H1 (cell line): ENCODE measurements around the gene CHPF. TPM values are rescaled to one million over a fixed set of nuclear protein-coding genes. Genes with fewer than 3 reads are reported as not detected.
A peak's percentile ranks its signal among the peaks of the same experiment; 100 is the strongest.

Experiments used
- CTCF ChIA-PET: fragments of 300-600 bp; sonication (Branson Sonifier 250); formaldehyde crosslinking; loops from one replicate; lab custom pipeline; 2021; ENCODE audit not compliant: partially characterized antibody; lab: Charles Lee
- POLR2A ChIA-PET: fragments of 300-600 bp; sonication (Branson Sonifier 250); formaldehyde crosslinking; loops from one replicate; lab custom pipeline; 2021; ENCODE audit warnings: inconsistent platforms; ENCODE audit not compliant: partially characterized antibody; lab: Charles Lee
- DNase-seq, 2 experiments: peaks; one replicate each; pipeline versions ENCODE4 v3.0.0 to v3.0.0-alpha.2; 2010 to 2022; ENCODE audit warnings: low spot score in 2 of 2, low read depth in 1 of 2, mixed read lengths in 1 of 2
- FAIRE-seq: peaks from 2 replicates; lab custom pipeline; 2011; peaks lifted over from hg19 to GRCh38; lab: Jason Lieb, UNC
- H2AFZ ChIP-seq: 2 replicates; pipeline ENCODE4 v1.8.1; 2012; ENCODE audit warnings: low read length, inconsistent platforms
- H2AK5ac ChIP-seq: 2 replicates; pipeline ENCODE4 v1.6.1; 2013; ENCODE audit warnings: low read depth, low read length
- H2BK120ac ChIP-seq: replicated peaks from 2 replicates; pipeline ENCODE3; 2013; ENCODE audit warnings: low read depth, low read length, inconsistent platforms
- H2BK12ac ChIP-seq: 2 replicates; pipeline ENCODE4 v1.6.1; 2013; ENCODE audit warnings: low read depth, low read length
- H2BK15ac ChIP-seq: 2 replicates; pipeline ENCODE4 v1.6.1; 2013; ENCODE audit warnings: low read length
- H2BK20ac ChIP-seq: 2 replicates; pipeline ENCODE4 v1.6.1; 2013; ENCODE audit warnings: low read length
- H2BK5ac ChIP-seq: 2 replicates; pipeline ENCODE4 v1.6.1; 2013; ENCODE audit warnings: low read depth, low read length
- H3K14ac ChIP-seq: 2 replicates; pipeline ENCODE4 v1.6.1; 2013; ENCODE audit warnings: inconsistent platforms; ENCODE audit not compliant: insufficient read length
- H3K18ac ChIP-seq: 2 replicates; pipeline ENCODE4 v1.6.1; 2013; ENCODE audit warnings: low read length; ENCODE audit errors: extremely low read depth
- H3K23ac ChIP-seq: 2 replicates; pipeline ENCODE4 v1.6.1; 2013; ENCODE audit warnings: inconsistent platforms; ENCODE audit not compliant: insufficient read length
- H3K23me2 ChIP-seq: 2 replicates; pipeline ENCODE4 v1.6.1; 2013; ENCODE audit warnings: low read depth, low read length
- H3K27ac ChIP-seq: 2 replicates; pipeline ENCODE4 v1.6.1; 2011; ENCODE audit warnings: low read depth, low read length, inconsistent platforms
- H3K27me3 ChIP-seq, 4 experiments: replicated peaks in 1 of 4; 1 replicate in 1 of 4; 2 replicates in 3 of 4; pipeline versions ENCODE4 v1.6.1 to v1.8.1; 2011 to 2013; ENCODE audit warnings: low read length in 3 of 4, mild to moderate bottlenecking in 3 of 4, inconsistent platforms in 2 of 4, mixed read lengths in 2 of 4, moderate library complexity in 1 of 4; ENCODE audit not compliant: control insufficient read depth in 3 of 4, insufficient read depth in 3 of 4; ENCODE audit errors: extremely low read depth in 1 of 4
- H3K36me3 ChIP-seq, 4 experiments: 2 replicates each; pipeline versions ENCODE4 v1.6.1 to v1.8.1; 2011 to 2013; ENCODE audit warnings: mild to moderate bottlenecking in 4 of 4, low read length in 3 of 4, moderate library complexity in 2 of 4, control low read depth in 1 of 4, inconsistent platforms in 1 of 4; ENCODE audit not compliant: insufficient read depth in 4 of 4, control insufficient read depth in 2 of 4
- H3K4ac ChIP-seq: replicated peaks from 2 replicates; pipeline ENCODE3; 2013; ENCODE audit warnings: low read length, low read depth, mixed read lengths, inconsistent platforms; ENCODE audit not compliant: insufficient read length
- H3K4me1 ChIP-seq, 4 experiments: replicated peaks in 1 of 4; 1 replicate in 1 of 4; 2 replicates in 3 of 4; pipeline versions ENCODE4 v1.6.1 to v1.8.1; 2011 to 2013; ENCODE audit warnings: low read length in 3 of 4, inconsistent platforms in 2 of 4, mixed read lengths in 1 of 4; ENCODE audit not compliant: insufficient read depth in 4 of 4, control insufficient read depth in 3 of 4
- H3K4me2 ChIP-seq, 2 experiments: 2 replicates each; pipeline versions ENCODE4 v1.6.1 to v1.8.1; 2011 to 2013; ENCODE audit warnings: low read depth in 2 of 2, low read length in 2 of 2, control low read depth in 1 of 2, inconsistent platforms in 1 of 2, mild to moderate bottlenecking in 1 of 2; ENCODE audit not compliant: insufficient read depth in 1 of 2
- H3K4me3 ChIP-seq, 4 experiments: fragments of 200-600, 300-600 bp in 1 of 4; sonication (generic), shearing (Covaris generic), sonication (Bioruptor Twin) in 1 of 4; 2 replicates each; pipeline versions ENCODE4 v1.5.1 to v1.8.1; 2011 to 2016; ENCODE audit warnings: low read length in 4 of 4, low read depth in 3 of 4, control low read depth in 2 of 4, inconsistent platforms in 2 of 4, mild to moderate bottlenecking in 2 of 4, mixed read lengths in 1 of 4, moderate library complexity in 1 of 4; ENCODE audit not compliant: insufficient read depth in 2 of 4; ENCODE audit errors: extremely low read depth in 1 of 4
- H3K56ac ChIP-seq: replicated peaks from 2 replicates; pipeline ENCODE3; 2013; ENCODE audit warnings: low read depth, mild to moderate bottlenecking, mixed read lengths, low read length, inconsistent platforms; ENCODE audit not compliant: insufficient read length
- H3K79me1 ChIP-seq: 2 replicates; pipeline ENCODE4 v1.6.1; 2013; ENCODE audit warnings: low read depth, low read length, control low read depth
- H3K79me2 ChIP-seq, 2 experiments: 2 replicates each; pipeline versions ENCODE4 v1.6.1 to v1.8.1; 2012 to 2013; ENCODE audit warnings: low read length in 2 of 2, mild to moderate bottlenecking in 2 of 2, inconsistent platforms in 1 of 2; ENCODE audit not compliant: insufficient read depth in 2 of 2, control insufficient read depth in 1 of 2
- H3K9ac ChIP-seq, 4 experiments: replicated peaks in 1 of 4; 1 replicate in 1 of 4; 2 replicates in 3 of 4; pipeline versions ENCODE4 v1.6.1 to v1.8.1; 2011 to 2013; ENCODE audit warnings: low read depth in 3 of 4, low read length in 3 of 4, control low read depth in 2 of 4, mild to moderate bottlenecking in 2 of 4, moderate library complexity in 2 of 4, inconsistent platforms in 1 of 4; ENCODE audit errors: extremely low read depth in 1 of 4
- H3K9me3 ChIP-seq, 2 experiments: 2 replicates each; pipeline versions ENCODE4 v1.6.1 to v1.8.1; 2012 to 2013; ENCODE audit warnings: mild to moderate bottlenecking in 2 of 2, moderate library complexity in 2 of 2, control low read depth in 1 of 2, inconsistent platforms in 1 of 2, low read depth in 1 of 2, low read length in 1 of 2, mixed read lengths in 1 of 2; ENCODE audit not compliant: insufficient read depth in 2 of 2
- H4K20me1 ChIP-seq, 2 experiments: replicated peaks in 1 of 2; 2 replicates each; pipeline versions ENCODE3 to v1.8.1; 2011 to 2013; ENCODE audit warnings: inconsistent platforms in 2 of 2, low read length in 2 of 2, mild to moderate bottlenecking in 1 of 2; ENCODE audit not compliant: insufficient read depth in 2 of 2, control insufficient read depth in 1 of 2
- H4K5ac ChIP-seq: 2 replicates; pipeline ENCODE4 v1.6.1; 2013; ENCODE audit warnings: low read length, low read depth, mixed read lengths, inconsistent platforms; ENCODE audit not compliant: insufficient read length
- H4K8ac ChIP-seq: 2 replicates; pipeline ENCODE4 v1.8.0; 2013; ENCODE audit warnings: mild to moderate bottlenecking, moderate library complexity, low read length, inconsistent platforms; ENCODE audit not compliant: insufficient read depth; ENCODE audit errors: extremely low read depth
- H4K91ac ChIP-seq: replicated peaks from 2 replicates; pipeline ENCODE3; 2013; ENCODE audit warnings: low read length, mixed read lengths, inconsistent platforms; ENCODE audit not compliant: insufficient read length
- CBX5 ChIP-seq: fragments of 300-800, 300-1000 bp; sonication (generic); IDR thresholded peaks from 2 replicates; pipeline ENCODE4 v1.7.1; 2016; ENCODE audit warnings: antibody characterized with exemption, low read length, low read depth
- CHD1 ChIP-seq: IDR thresholded peaks from 2 replicates; pipeline ENCODE4 v1.6.1; 2012; ENCODE audit warnings: low read depth, low read length, improper control_type of control experiment
- CTBP2 ChIP-seq: IDR thresholded peaks from 2 replicates; pipeline ENCODE4 v1.7.0; 2011; ENCODE audit warnings: borderline replicate concordance, mild to moderate bottlenecking, moderate library complexity, mixed read lengths, low read length; ENCODE audit not compliant: insufficient read depth, insufficient read length
- GTF2F1 ChIP-seq: IDR thresholded peaks from 2 replicates; pipeline ENCODE4 v1.6.1; 2012; ENCODE audit warnings: low read depth, low read length, improper control_type of control experiment, borderline replicate concordance
- JUN ChIP-seq: IDR thresholded peaks from 2 replicates; pipeline ENCODE4 v1.6.1; 2011; ENCODE audit warnings: low read depth, mild to moderate bottlenecking, improper control_type of control experiment, low read length
- KDM5A ChIP-seq: fragments of 200-600 bp; IDR thresholded peaks from 2 replicates; pipeline ENCODE4 v1.7.1; 2012; ENCODE audit warnings: mild to moderate bottlenecking, low read length, inconsistent platforms, mixed read lengths
- SAP30 ChIP-seq: fragments of 300-600 bp; sonication (generic); IDR thresholded peaks from 2 replicates; pipeline ENCODE4 v1.7.1; 2012; ENCODE audit warnings: low read length, moderate library complexity, mild to moderate bottlenecking, inconsistent platforms; ENCODE audit not compliant: insufficient read depth, insufficient replicate concordance
- SUZ12 ChIP-seq: fragments of 200-600 bp; sonication (generic); IDR thresholded peaks from 2 replicates; pipeline ENCODE4 v1.6.1; 2012; ENCODE audit warnings: mild to moderate bottlenecking, inconsistent platforms, low read length, moderate library complexity, mixed read lengths
- WGBS, 2 experiments: shearing (Covaris generic) in 1 of 2; methylation state at CpG; one replicate each; pipeline versions ENCODE4 v1.1.6 to v1.1.7; 2013 to 2015; ENCODE audit warnings: low lambda C conversion rate in 2 of 2, mixed read lengths in 2 of 2, inconsistent platforms in 1 of 2, low coverage in 1 of 2, missing lambda C conversion rate in 1 of 2; ENCODE audit not compliant: insufficient replicate concordance in 2 of 2, insufficient coverage in 1 of 2, insufficient read length in 1 of 2; ENCODE audit errors: extremely low coverage in 1 of 2, missing lambda C conversion rate in 1 of 2; 5-methylcytosine and 5-hydroxymethylcytosine counted together
- polyA plus RNA-seq, 7 experiments: library from polyadenylated mRNA; depleted of rRNA in 3 of 7; stranded (reverse) in 5 of 7; unstranded in 2 of 7; fragments of >200 nt in 5 of 7; fragments of 200-250 nt in 2 of 7; gene quantifications; 1 replicate in 5 of 7; 2 replicates in 1 of 7; 4 replicates in 1 of 7; pipeline versions ENCODE4 v1.2.1 to v1.2.3, GENCODE V29; 2011 to 2013; ENCODE audit warnings: missing spikeins in 2 of 7, mixed read lengths in 2 of 7
- total RNA-seq: library from RNA; stranded (reverse); fragmentation: NEBNext Ultra II Directional; extraction: Animal tissue kit (Norgen Biotek cat#: 25700); gene quantifications from 2 replicates; pipeline ENCODE4 v1.2.1, GENCODE V29; 2021
- TF ChIP-seq, protein P1 (sequence below): IDR thresholded peaks from 2 replicates; pipeline ENCODE4 v1.6.1; 2012; ENCODE audit warnings: inconsistent platforms
- TF ChIP-seq, protein P2 (sequence below), 3 experiments: IDR thresholded peaks; 1 replicate in 2 of 3; 2 replicates in 1 of 3; pipeline versions ENCODE4 v1.5.1 to v1.6.1; 2011; ENCODE audit warnings: low read length in 3 of 3, mild to moderate bottlenecking in 3 of 3, inconsistent platforms in 2 of 3, low read depth in 1 of 3, moderate library complexity in 1 of 3; ENCODE audit not compliant: insufficient read depth in 1 of 3; ENCODE audit errors: control extremely low read depth in 1 of 3

CHPF gene
- total and polyA plus RNA-seq, 2 of the 8 experiments (the other 6 are each of a cell fraction or from before 2014, with no cell fraction given): 62.9 to 67.3 TPM

DNA sequence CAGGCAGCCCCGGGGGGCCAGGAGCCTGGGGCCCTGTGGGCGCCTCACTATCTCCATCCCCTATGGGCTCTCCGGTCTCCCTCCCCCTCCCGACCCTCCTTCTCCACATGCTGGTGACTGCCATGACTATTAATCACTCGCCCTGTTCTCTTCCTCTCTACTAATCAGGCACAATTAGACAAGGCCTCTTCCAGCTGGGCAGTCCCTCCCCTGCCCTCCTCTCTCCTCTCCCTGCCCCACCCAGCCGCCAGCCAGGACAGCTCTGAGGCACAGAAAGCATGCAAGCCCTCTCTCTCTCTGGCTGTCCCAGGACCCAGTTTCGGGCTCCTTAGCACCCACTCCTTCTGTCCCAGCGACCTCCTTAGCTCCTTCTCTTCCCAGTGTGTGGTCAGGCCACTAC lies 23.5 kb downstream of the CHPF start:
- no peaks in the 10 kb centered on the region for H3K36me3 ChIP-seq
- 0 out of 2 replicates have a peak overlapping the region, but pooled peaks have one; percentile 45 for H2AK5ac ChIP-seq
- H3K4me1 ChIP-seq: peaks cover 0 to 29% (median 19%) of the 10 kb centered on the region in 4 experiments; a peak in 6 of 7 replicates
- no peak overlapping the region for H4K91ac ChIP-seq
- peaks cover 0 to 5% of the 10 kb centered on the region in 2 experiments for H4K20me1 ChIP-seq
- H2BK15ac ChIP-seq: peak overlapping the region; percentile 36; the same call in 1 of the 2 replicates
- H3K79me1 ChIP-seq: no peaks in the 10 kb centered on the region
- CTCF ChIA-PET: interaction anchor here (0.6 to 113.1 kb wide), 15 partner anchors 7 to 222 kb away, joined by 3 to 7248 read pairs (median 3); partner anchors contain the start of genes ASIC4, DES, DNPEP and GMPPA
- H3K9me3 ChIP-seq: no peaks in the 10 kb centered on the region
- H3K18ac ChIP-seq: no peak overlapping the region
- no peak overlapping the region for H3K23ac ChIP-seq
- no peak overlapping the region for H3K27ac ChIP-seq
- no peak overlapping the region for H3K56ac ChIP-seq
- H2BK20ac ChIP-seq: no peak overlapping the region
- H2BK12ac ChIP-seq: peak overlapping the region; percentile 97; the same call in 1 of the 2 replicates
- H3K4me2 ChIP-seq: no peak overlapping the region
- H2AFZ ChIP-seq: no peak overlapping the region
- no peak for DNase-seq
- H2BK5ac ChIP-seq: peak overlapping the region; percentile 16; the same call in 1 of the 2 replicates
- H3K27me3 ChIP-seq: peaks cover 0 to 19% (median 11%) of the 10 kb centered on the region in 4 experiments; a peak in 5 of 7 replicates
- H2BK120ac ChIP-seq: no peak overlapping the region
- H4K8ac ChIP-seq: no peak overlapping the region
- no peak overlapping the region for H3K4me3 ChIP-seq
- POLR2A ChIA-PET: interaction anchor here (0.6 to 5.5 kb wide), 11 partner anchors 10 to 164 kb away, joined by 3 to 36 read pairs (median 6); partner anchors contain the start of genes GMPPA and STK11IP
- no peak for FAIRE-seq
- no peak overlapping the region for H3K14ac ChIP-seq
- WGBS, 2 experiments: 75% methylated on average over 8 of the region's 8 CpGs; no CpG with 5 or more reads in 1 of the 2 experiments
- no peaks in the 10 kb centered on the region for H3K79me2 ChIP-seq
- H3K23me2 ChIP-seq: peaks cover 5% of the 10 kb centered on the region; the same call in 1 of the 2 replicates
- H3K4ac ChIP-seq: no peak overlapping the region
- no peak overlapping the region for H4K5ac ChIP-seq
- no peak overlapping the region for H3K9ac ChIP-seq
- TF ChIP-seq JUN (no peak), KDM5A (no peak), CHD1 (no peak), SAP30 (no peak), GTF2F1 (no peak), CTBP2 (no peak), CBX5 (no peak), SUZ12 (no peak)
- TF ChIP-seq, protein P1, sequence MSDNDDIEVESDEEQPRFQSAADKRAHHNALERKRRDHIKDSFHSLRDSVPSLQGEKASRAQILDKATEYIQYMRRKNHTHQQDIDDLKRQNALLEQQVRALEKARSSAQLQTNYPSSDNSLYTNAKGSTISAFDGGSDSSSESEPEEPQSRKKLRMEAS: no peak
- TF ChIP-seq, protein P2, sequence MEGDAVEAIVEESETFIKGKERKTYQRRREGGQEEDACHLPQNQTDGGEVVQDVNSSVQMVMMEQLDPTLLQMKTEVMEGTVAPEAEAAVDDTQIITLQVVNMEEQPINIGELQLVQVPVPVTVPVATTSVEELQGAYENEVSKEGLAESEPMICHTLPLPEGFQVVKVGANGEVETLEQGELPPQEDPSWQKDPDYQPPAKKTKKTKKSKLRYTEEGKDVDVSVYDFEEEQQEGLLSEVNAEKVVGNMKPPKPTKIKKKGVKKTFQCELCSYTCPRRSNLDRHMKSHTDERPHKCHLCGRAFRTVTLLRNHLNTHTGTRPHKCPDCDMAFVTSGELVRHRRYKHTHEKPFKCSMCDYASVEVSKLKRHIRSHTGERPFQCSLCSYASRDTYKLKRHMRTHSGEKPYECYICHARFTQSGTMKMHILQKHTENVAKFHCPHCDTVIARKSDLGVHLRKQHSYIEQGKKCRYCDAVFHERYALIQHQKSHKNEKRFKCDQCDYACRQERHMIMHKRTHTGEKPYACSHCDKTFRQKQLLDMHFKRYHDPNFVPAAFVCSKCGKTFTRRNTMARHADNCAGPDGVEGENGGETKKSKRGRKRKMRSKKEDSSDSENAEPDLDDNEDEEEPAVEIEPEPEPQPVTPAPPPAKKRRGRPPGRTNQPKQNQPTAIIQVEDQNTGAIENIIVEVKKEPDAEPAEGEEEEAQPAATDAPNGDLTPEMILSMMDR (IDR thresholded peaks at IDR 0.05; ENCODE audit: control extremely low read depth in 1 of 3, insufficient read depth in 1 of 3, low read depth in 1 of 3, low read length in 3 of 3): no peak
